ENCODE measurements around the gene LIPJ.

LIPJ gene

GRCh38 chr10:88592906-88593305 is 6.3 kb downstream of the LIPJ start:
- Histone ChIP-seq H3K27me3 (ENCODE audit: insufficient read depth, low read depth) (no peaks in the 10 kb centered on the region), H3K79me2 (ENCODE audit: insufficient read depth, low read depth) (no peaks in the 10 kb centered on the region), H3K4me2 (no peak overlapping the region), H3K4me3 (IDR thresholded peaks at IDR 0.05; ENCODE audit: insufficient read depth, low read depth, low read length) (no peak overlapping the region), H3K9ac (no peak overlapping the region), H3K4me1 (ENCODE audit: low read depth, poor library complexity, severe bottlenecking) (peaks cover 3% of the 10 kb centered on the region), H2AFZ (ENCODE audit: low read depth) (no peak overlapping the region), H3K27ac (no peak overlapping the region), H4K20me1 (ENCODE audit: insufficient read depth) (no peaks in the 10 kb centered on the region), H3K36me3 (ENCODE audit: insufficient read depth) (no peaks in the 10 kb centered on the region)
- no peak for TF ChIP-seq CTCF (conservative IDR thresholded peaks at IDR 0.05; ENCODE audit: low read depth, low read length)

GRCh38 chr10:88594482-88594881 is 7.9 kb downstream of the LIPJ start:
- H4K20me1 ChIP-seq (ENCODE audit: insufficient read depth), result no peaks in the 10 kb centered on the region
- H3K4me1 ChIP-seq (ENCODE audit: low read depth, poor library complexity, severe bottlenecking), result peaks cover 18% of the 10 kb centered on the region
- H3K4me3 ChIP-seq (IDR thresholded peaks at IDR 0.05; ENCODE audit: insufficient read depth, low read depth, low read length), result no peak overlapping the region
- H3K4me2 ChIP-seq, result no peak overlapping the region
- TF ChIP-seq CTCF (conservative IDR thresholded peaks at IDR 0.05; ENCODE audit: low read depth, low read length), result no peak
- no peaks in the 10 kb centered on the region for H3K79me2 ChIP-seq (ENCODE audit: insufficient read depth, low read depth)
- no peak overlapping the region for H2AFZ ChIP-seq (ENCODE audit: low read depth)
- H3K27me3 ChIP-seq (ENCODE audit: insufficient read depth, low read depth), result no peaks in the 10 kb centered on the region
- H3K36me3 ChIP-seq (ENCODE audit: insufficient read depth), result no peaks in the 10 kb centered on the region
- no peak overlapping the region for H3K27ac ChIP-seq
- no peak overlapping the region for H3K9ac ChIP-seq

GRCh38 chr10:88598055-88598454 is 11.5 kb downstream of the LIPJ start:
- Histone ChIP-seq H3K27me3 (ENCODE audit: insufficient read depth, low read depth) (no peaks in the 10 kb centered on the region), H3K27ac (peak overlapping the region; percentile 24; the same call in 1 of the 2 replicates), H3K4me3 (IDR thresholded peaks at IDR 0.05; ENCODE audit: insufficient read depth, low read depth, low read length) (no peak overlapping the region), H3K79me2 (ENCODE audit: insufficient read depth, low read depth) (no peaks in the 10 kb centered on the region), H3K36me3 (ENCODE audit: insufficient read depth) (no peaks in the 10 kb centered on the region), H4K20me1 (ENCODE audit: insufficient read depth) (no peaks in the 10 kb centered on the region), H3K4me2 (peak overlapping the region; percentile 52; the same call in 1 of the 2 replicates), H2AFZ (ENCODE audit: low read depth) (peak overlapping the region; percentile 41; the same call in 1 of the 2 replicates), H3K9ac (no peak overlapping the region), H3K4me1 (ENCODE audit: low read depth, poor library complexity, severe bottlenecking) (peaks cover 18% of the 10 kb centered on the region)
- no peak for TF ChIP-seq CTCF (conservative IDR thresholded peaks at IDR 0.05; ENCODE audit: low read depth, low read length)

GRCh38 chr10:88608052-88608732 is 21.6 kb downstream of the LIPJ start:
- H3K4me2 ChIP-seq, result no peak overlapping the region
- no peak overlapping the region for H2AFZ ChIP-seq (ENCODE audit: low read depth)
- no peaks in the 10 kb centered on the region for H3K4me1 ChIP-seq (ENCODE audit: low read depth, poor library complexity, severe bottlenecking)
- H3K27ac ChIP-seq, result no peak overlapping the region
- H4K20me1 ChIP-seq (ENCODE audit: insufficient read depth), result no peaks in the 10 kb centered on the region
- no peak overlapping the region for H3K9ac ChIP-seq
- no peaks in the 10 kb centered on the region for H3K79me2 ChIP-seq (ENCODE audit: insufficient read depth, low read depth)
- TF ChIP-seq CTCF (conservative IDR thresholded peaks at IDR 0.05; ENCODE audit: low read depth, low read length), result no peak
- H3K36me3 ChIP-seq (ENCODE audit: insufficient read depth), result no peaks in the 10 kb centered on the region
- H3K27me3 ChIP-seq (ENCODE audit: insufficient read depth, low read depth), result no peaks in the 10 kb centered on the region
- H3K4me3 ChIP-seq (IDR thresholded peaks at IDR 0.05; ENCODE audit: insufficient read depth, low read depth, low read length), result no peak overlapping the region
